ENCODE data around the gene FBLN5. TPM values are rescaled to one million over a fixed set of nuclear protein-coding genes. Genes with fewer than 3 reads are reported as not detected.
"Not testable (repeated sequence)": the region's sequence is repeated elsewhere in the genome, so short reads cannot be mapped to it uniquely, and the experiment has no call there.

Gene FBLN5
- total RNA-seq, 1 experiment from 2014 or later: 8.6 TPM

DNA sequence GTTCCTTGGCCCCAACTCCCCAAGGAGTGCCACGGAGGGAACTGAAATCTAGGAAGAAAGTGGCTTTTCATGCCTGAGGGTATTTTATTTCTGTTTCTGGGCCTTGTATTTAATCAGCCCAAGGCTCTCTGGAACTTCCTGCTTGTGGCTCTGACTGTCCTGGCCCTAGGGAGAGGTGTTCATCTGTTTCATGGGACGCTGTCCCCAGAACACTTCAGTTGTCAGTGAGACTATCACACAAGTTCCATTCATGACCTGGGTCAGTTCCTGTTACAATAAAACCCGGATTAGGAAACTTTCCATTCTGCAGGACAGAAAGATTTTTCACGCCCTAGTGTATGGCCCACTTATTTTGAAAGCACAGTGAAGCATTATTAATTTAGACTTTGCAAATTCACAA, 61.7 kb downstream of the FBLN5 start:
- no peak for DNase-seq (ENCODE audit: low spot score)

DNA sequence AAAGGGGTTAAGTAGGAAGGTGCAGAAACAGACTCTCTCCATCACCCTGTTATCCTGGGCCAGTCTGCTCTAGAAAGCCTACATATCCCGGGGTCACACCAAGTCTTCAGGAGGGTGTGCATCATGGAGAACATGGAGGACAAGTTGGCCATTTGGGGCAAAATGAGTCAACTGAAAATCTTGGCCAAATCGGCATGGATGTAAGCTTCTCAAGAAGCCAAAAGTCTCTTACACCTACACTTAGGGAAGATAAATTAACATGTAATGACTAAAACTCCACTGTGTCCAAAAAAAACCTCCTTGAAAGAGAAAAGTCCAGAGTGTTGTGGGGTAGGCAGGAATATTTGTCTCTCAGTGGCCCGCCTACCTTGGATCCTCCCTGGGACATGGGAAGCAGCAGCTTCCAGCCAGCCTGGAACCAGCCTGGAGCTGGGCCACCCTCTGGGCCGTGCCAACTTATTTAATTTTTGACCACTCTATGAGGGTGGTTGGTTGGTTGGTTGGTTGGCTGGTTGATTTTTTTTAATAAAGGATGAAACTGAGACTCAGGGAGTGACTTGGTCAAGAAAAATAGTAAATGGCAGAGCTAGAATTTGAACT, 62.3 kb downstream of the FBLN5 start:
- DNase-seq (ENCODE audit: low spot score): no peak

DNA sequence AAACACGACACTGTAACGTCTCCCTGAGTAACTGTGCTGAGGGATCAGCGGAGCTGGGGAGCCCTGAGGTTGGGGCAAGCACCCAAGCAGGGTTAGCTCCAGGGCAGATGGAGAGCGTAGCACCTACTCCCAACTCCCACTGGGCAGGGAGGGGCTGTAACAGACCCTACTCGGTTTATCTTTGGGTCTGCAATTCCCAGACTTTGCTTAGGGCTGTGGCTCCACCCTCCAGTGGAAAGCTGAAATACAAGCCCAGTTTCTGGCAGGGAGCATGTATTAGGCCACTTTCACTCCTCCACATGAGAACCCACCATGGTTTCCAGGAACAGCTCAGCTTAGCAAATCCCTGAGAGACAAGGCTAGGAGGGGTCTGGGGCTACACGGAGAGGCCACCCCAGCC, 62.8 kb downstream of the FBLN5 start:
- DNase-seq (ENCODE audit: low spot score): no peak

DNA sequence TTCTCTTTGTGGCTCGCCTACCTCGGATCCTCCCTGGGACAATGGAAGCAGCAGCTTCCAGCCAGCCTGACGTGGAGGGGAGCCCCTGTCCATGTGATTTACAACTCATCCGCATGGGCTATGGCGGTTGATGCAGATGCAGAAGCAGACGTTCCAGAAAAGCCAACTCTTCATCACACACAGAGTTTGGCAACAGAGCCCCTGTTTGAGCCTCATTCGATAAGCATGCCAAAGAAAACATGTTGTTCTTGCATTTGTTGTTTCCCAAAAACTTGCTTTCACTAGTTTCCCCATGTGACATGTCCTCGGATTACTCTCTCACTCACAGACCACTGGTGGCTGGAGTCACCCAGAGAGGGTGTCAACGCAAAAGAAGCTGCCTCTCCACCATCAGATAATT, 63.7 kb downstream of the FBLN5 start:
- DNase-seq (ENCODE audit: low spot score): no peak

DNA sequence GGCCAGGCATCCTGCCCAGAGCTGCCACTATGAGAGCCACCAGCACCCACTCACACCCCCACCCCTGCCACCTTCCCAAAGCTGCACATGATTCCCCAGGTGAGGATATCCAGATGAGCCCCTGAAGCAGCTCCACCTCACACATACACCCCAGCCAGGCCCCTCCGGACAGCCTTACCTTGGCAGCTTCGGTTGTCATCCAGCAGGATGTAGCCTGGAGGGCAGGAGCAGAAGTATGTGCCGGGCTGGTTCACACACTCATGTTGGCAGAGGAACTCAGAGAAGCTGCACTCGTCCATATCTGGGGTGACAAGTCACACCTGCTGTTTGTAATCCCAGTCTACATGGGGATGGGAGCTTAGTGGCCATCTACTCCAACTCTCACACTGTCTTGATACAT, 64.7 kb downstream of the FBLN5 start:
- DNase-seq (ENCODE audit: low spot score): no peak

DNA sequence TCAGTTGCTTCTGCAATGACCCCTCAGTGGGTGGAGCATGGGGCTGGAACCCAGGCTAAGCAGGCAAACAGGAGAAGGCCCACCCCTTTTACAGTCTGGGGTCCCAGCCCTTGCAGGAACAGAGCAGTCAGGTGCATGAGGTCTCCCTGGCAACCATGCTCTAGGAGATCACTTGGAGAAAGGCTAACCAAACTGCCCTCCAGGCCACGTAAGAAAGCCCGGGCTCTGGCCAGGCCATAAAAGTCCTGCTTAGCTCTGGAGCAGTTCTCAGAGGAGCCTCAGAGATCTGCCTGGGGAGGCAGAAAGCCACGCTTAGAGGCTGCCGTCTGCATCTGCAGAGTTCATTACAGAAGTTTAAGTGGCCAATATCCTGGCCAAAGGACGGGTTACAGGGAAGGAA, 65.1 kb downstream of the FBLN5 start:
- no peak for DNase-seq (ENCODE audit: low spot score)

DNA sequence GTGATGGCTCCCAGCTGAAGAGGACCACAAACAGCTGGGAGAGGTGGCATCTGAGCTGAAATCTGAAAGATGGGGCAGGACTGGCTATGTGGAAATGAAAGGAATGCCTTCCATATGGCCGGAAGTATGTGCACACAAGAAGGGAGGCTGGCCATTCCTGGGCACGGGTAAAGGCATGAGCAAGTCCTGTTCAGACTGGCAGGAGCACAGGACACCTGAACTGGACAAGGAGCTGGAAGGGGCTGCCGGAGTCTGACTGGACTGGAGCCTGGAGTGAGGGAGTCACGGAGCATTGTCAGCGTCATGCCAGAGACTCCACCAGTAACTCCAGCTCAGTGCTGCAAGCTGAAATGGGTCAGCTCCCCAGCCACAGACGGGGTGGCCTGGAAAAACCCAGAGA, 68.3 kb downstream of the FBLN5 start:
- DNase-seq (ENCODE audit: low spot score): no peak

DNA sequence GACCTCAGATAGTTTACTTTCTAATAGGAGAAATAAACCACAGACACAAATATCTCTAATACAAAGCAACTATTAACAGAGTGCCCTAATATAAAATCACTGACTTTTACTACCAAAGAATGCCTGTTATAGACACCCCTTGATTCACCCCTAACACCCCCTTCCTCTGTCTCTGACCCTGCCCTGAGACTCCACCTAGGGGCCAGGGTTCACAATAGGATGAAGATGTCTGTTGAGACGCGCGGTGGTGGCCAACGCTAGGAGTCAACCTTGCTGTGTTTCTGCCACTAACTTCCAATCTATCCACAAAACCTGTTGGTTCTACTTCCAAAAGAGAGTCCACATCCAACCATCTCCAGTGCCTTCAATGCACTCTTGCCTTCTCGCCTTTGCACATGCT, 69.2 kb downstream of the FBLN5 start:
- no peak for DNase-seq (ENCODE audit: low spot score)

DNA sequence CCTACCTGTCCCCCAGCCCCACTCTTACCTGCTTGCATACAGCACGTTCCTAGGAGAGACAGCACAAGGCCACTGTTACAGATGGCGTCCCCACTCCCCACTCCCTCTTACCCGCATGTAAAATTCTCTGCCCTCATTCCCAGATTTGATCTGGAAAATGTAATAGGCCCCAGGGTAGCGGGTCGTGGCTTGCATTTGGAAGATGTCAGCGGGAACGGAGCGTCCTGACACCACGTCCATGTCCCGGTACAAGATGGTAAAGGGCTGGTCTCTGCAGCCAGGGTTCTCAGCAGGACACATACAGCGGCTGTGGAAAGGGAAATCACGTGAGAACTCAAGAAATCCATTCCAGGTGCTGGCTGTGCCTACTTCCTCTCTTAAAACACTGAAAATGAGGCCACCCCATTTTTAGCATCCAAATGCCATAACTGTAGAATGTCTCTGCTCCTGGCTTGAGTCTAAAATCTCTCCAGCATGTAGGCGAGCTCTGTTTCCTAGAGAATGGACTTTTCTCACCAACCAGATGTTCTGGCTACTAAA, 70.0 kb downstream of the FBLN5 start:
- no peak for DNase-seq (ENCODE audit: low spot score)

DNA sequence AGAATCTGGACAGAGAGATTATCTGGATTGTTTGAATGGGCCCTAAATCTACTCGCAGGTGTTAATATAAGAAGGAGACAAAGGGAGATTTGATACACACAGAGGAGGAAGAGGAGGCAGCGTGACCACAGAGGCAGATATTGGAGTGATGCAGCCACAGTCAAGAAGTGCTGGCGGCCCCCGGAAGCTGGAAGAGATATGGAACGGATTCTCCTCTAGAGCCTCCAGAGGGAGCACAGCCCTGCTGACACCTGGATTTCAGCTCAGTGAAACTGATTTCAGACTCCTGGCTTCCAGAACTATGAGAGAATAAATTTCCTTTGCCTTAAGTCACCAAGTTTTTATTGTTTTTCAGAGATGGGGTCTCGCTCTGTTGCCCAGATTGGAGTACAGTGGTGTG, 71.0 kb downstream of the FBLN5 start:
- no peak for DNase-seq (ENCODE audit: low spot score)

DNA sequence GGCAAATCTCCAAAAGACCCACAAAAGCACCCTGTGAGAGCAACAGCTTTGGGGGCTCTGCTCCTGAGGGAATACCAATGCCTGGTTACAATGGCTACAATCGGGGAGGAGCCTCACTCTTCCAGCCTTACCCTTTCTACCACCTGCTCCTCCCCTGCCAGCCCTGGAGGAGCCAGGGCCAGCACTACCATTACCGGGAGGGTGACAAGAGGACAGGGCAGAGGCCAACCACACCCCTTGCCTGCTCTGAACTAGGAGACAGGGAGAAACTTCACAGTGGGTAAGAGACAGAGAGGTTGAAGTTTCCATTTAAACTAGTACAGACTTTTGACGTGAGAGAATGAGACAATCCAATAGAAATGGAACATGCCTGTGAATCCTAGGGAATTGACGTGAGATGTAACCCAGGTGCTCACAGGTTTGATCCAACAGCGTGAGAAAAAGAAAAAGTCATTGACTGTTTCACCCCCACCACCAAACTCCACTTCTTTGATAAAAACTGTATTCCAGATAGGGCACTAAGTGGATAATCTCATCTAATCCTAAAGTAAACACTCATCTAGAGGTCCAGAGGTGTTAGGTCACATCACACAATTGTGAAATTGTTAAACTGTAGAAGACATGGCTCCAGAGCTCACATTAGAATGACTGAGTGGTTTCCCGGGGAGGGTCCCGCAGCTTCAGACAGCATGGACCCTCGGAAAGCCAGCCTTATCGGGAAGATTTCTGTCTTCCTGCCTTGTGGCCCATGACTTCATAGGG, 71.8 kb downstream of the FBLN5 start:
- DNase-seq (ENCODE audit: low spot score): no peak

DNA sequence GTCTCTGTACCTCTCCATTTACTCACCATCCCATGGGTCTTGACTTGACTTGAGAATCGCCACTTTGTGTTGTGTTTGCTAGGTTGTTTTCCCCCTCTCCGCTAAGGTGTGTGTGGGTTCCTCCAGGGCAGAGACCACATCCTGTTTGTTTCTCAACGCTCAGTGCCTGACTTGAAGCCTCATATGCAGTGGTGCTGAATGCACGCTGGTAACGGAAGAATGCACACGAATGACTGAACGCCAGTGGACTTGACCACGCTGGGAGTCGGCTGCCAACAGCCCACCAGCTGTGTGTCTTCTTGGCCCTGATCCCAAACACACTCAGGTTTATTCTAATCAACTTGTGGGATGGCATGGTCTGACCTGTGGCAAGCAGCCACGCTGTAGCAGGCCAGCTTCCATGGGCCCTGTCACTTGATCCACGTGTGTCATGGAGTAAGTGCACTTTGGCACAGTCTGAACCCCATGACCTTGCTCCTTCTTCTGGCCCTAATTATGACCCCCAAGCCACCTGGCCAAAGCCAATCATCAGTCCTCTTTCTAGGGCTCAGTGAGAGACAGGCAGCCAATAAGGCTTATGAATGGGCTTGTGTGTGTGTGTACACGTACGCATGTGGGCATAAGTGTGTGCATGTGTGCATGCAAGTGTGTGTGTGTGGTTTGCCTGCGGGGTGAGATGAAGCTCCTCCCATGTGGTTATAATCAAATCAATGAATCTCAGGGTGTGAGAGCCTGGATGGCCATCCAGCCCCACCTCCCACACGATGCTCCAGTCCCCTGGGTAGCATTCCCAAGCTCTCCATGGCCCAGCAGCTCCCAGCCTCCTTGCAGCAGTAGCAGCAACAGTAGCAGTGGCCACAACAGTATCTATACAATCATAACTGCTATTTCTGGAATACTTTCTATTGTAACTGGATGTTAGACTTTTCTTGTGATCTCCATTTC, 73.8 kb downstream of the FBLN5 start:
- DNase-seq (ENCODE audit: low spot score): no peak

DNA sequence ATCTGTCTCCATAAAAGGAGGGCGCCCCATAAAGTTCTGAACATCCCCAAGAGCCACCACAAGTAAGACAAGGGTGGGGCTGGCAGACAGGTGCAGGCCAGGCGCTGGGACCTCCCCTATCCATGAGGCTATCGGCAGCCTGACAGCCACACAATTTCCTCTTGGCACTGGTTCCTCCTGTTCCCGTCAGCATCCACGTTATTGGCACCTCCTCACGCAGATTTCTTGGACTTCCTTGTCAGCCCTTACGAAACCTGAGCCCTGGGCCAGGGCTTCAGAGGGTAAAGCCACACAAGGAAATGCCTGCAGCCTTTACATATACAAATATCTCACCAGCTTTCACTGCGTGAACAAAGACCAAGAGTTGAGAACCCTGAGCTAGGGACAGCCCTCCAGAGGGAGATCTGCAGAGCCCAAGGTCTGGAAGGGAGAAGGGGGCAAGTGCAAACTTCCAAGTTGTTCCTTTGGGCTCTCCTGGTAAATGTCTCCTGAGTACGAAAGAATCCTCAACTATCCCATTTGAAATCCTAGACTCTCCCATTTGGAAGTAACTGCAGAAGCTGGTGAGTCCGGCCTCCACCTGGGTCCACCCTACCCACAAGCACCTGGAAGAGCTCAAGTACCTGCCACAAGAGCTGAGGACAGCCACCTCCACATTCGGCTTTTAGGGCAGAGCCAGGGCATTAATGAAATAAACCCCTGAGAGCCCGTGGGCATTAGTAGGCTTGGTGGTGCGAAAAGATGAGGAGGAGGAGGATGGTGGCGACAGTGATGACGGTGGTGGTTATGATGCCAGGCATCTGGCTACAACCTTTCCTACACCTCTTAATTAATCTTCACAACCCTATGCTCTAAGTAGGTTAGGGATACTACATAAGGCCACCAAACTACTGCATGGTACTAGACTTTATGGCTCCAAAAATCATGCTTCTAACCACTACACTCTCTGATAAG, 74.7 kb downstream of the FBLN5 start:
- no peak for DNase-seq (ENCODE audit: low spot score)

DNA sequence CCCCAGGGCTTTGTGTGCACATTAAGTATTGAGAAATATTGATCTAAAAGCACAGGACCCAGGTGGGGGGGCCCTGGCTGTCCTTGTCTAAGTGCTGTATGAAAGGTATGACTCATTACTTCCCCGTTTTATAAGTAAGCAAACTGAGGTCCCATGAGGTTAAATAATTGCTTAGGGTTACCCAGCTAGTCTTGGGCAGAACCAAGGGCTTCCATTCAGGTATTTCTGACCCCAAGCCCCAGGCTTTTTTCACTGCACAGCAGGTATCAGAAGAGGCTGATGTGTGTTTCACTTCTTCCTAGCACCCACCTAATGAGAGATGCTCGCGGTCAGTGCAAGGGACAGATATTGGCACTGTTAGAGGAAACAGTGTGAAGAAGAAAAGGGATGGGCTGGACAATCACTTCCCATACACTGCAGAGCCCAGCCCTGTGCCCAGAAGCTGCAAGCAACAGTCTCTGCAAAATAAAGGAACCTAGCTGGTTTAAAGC, 75.4 kb downstream of the FBLN5 start:
- DNase-seq (ENCODE audit: low spot score): no peak

DNA sequence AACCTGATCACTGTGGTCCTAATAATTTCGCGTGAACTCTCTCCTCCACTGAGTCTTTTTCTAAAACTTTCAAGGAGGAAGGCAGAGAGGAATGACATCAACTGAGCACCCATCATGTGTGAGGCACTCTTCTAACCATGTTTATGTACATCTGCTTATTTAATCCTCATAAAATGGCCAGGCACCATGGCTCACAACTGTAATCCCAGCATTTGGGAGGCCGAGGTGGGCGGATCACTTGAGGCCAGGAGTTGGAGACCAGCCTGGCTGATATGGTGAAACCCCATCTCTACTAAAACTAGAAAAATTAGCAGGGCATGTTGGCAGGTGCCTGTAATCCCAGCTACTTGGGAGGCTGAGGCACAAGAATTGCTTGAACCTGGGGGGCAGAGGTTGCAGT, 76.1 kb downstream of the FBLN5 start:
- not testable (repeated sequence) for DNase-seq (ENCODE audit: low spot score)

DNA sequence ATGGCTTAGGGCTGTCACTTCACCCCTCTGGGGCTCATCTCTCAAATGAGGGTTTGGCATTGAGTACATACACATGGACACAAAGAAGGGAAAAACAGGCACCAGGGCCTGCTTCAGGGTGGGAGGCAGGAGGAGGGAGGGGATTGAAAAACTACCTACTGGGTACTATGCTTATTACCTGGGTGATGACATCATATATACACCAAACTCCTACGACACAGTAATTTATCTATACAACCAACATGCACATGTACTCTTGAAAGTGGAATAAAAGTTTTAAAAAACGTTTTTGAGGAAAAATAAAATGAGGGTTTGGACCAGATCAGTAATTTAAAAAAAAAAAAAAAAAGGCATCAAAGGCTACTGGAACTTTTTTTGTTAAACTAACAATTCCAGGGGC, 76.6 kb downstream of the FBLN5 start:
- no peak for DNase-seq (ENCODE audit: low spot score)

DNA sequence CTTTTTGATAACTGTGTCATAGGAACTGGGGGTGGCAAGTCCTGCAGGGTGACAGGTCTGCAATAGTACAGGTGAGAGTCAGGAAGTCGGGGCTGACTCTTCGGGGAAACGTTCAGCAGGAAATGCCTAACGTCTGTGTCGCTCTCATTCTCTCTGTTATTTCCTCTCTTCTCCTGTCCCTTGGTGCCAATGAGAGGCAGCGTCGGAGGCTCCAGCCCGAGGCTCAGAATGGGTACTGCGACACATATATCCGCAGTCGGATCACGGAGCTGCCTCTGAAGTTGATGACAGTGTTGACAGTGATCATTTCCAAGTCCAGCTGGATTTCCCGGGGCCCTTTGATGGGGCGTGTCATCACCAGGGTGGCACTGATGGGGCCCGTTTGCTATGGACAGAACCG, 77.5 kb downstream of the FBLN5 start:
- peak; percentile 36 for DNase-seq (ENCODE audit: low spot score)

DNA sequence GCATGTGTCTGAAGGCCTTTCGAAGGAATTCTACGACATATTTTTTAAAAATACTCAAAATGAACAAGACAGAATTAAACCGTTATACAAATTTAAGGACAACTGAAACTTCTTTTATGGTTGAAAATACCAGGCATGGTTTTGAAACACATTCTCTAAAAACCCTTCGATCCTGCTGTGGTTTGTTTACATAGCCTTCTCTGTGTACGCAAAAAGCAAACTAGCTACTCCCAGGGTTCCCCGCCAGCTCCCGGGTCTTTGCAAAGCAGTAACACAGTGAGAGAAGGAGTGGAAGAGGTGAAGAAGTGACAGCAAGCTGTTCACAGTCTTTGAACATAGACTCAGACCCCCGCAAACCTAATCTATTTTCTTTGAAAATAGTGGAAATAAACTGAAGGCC, 77.9 kb downstream of the FBLN5 start:
- DNase-seq (ENCODE audit: low spot score): no peak

DNA sequence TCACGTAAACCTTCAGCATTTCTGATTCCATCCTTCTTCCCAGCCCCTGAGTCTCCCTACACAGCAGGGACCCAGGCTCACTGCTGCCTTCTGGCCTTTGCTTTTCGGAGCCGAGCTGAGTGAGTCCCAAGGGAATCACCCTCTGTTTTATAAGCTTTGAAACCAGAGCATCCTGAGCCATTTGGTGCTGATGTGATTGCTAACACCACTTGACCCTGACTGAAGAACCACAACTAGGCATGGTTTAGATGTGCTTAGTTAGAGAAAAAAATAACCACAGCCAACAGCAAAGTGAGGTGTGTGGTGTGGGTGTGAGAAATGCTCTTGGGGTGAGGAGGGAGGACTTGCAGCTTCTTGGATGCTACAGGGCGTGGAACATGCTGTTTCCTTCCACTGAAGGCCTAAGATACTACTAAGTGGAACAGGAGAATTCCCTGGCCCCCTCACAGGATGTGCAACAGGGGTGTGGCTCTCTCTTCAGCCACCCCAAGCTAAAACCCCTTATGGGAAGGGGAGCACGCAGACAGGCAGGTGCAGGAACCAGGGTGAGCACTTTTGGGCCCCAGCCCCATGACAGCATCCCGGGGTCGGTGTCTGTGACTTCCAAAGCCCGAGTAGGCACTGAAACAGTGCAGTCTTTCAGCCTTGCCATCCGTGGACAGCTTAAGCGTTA, 80.0 kb downstream of the FBLN5 start, which contains the start of gene TC2N:
TC2N (minus strand) TSS at position 221 of the 673 bp plus-strand sequence. CDS start 53,767 bp downstream, outside the sequence.
- no peak for DNase-seq (ENCODE audit: low spot score)

Data from A172 (cell line).